Ishikawa (cell line): ENCODE data around the gene TTLL7.

Source experiments
- CEBPB ChIP-seq: IDR thresholded peaks from 2 replicates; pipeline ENCODE4 v1.6.1; 2012
- CREB1 ChIP-seq: IDR thresholded peaks from 2 replicates; pipeline ENCODE4 v1.6.1; 2012; ENCODE audit warnings: low read depth
- EP300 ChIP-seq: IDR thresholded peaks from 2 replicates; pipeline ENCODE4 v1.6.1; 2012; ENCODE audit warnings: borderline replicate concordance
- FOXM1 ChIP-seq: IDR thresholded peaks from 2 replicates; pipeline ENCODE4 v1.6.1; 2012; ENCODE audit warnings: low read depth, borderline replicate concordance
- NFIC ChIP-seq: IDR thresholded peaks from 2 replicates; pipeline ENCODE4 v1.6.1; 2012
- REST ChIP-seq: IDR thresholded peaks from 2 replicates; pipeline ENCODE4 v1.6.1; 2012; ENCODE audit warnings: low read depth, mild to moderate bottlenecking
- TAF1 ChIP-seq: IDR thresholded peaks from 2 replicates; pipeline ENCODE4 v1.6.1; 2012; ENCODE audit warnings: low read depth, mild to moderate bottlenecking
- TEAD4 ChIP-seq: IDR thresholded peaks from 2 replicates; pipeline ENCODE4 v1.6.1; 2012
- USF1 ChIP-seq: IDR thresholded peaks from 2 replicates; pipeline ENCODE4 v1.6.1; 2012
- TF ChIP-seq, protein P1 (sequence below): IDR thresholded peaks from 2 replicates; pipeline ENCODE4 v1.6.1; 2012

GRCh38 chr1:83896299-83896698 is 102.6 kb downstream of the TTLL7 start:
- TF ChIP-seq TAF1 (no peak), CREB1 (no peak), REST (no peak), CEBPB (no peak), NFIC (no peak), FOXM1 (no peak), EP300 (no peak), USF1 (no peak), TEAD4 (no peak)
- TF ChIP-seq, protein P1, sequence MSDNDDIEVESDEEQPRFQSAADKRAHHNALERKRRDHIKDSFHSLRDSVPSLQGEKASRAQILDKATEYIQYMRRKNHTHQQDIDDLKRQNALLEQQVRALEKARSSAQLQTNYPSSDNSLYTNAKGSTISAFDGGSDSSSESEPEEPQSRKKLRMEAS: no peak
